ENCODE data around the gene TBCD.

The TBCD gene

GRCh38 chr17:82845163-82845807 is 93.4 kb downstream of the TBCD start:
- no peak for TF ChIP-seq CTCF (IDR thresholded peaks at IDR 0.05; ENCODE audit: low read depth, low read length)
- DNase-seq (ENCODE audit: extremely low read depth, low read depth): no peak

GRCh38 chr17:82846061-82846691 is 94.3 kb downstream of the TBCD start:
- no peak for TF ChIP-seq CTCF (IDR thresholded peaks at IDR 0.05; ENCODE audit: low read depth, low read length)
- no peak for DNase-seq (ENCODE audit: extremely low read depth, low read depth)

DNA sequence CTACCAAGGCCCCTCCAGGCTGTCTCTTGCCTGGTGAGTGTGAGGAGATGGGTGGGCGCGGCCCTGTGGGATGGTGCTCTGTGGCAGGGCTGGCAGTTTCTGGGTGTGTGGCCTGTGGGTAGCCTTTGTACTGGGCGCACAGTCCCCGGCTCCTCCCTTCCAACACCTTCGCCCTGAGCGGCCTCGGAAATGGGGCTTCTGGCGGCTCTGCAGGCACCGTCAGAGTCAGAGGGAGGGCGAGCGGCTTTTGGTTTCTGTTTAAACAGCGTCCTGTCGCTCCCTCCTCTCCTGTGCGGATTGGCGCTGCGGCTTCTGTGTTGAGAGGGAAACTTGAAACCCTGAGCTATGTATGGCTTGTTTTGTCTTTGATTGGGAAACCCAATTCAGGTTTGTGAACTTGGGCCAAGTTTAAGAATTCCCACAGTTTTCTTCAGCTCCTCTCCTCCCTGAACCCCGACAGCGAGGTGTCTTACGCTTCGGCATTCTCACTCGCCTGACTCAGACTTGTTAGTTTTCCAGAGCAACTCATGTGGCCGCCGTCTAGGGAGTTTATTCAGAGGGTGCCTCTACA is 96.2 kb downstream of the TBCD start:
- TF ChIP-seq CTCF (IDR thresholded peaks at IDR 0.05; ENCODE audit: low read depth, low read length): no peak
- no peak for DNase-seq (ENCODE audit: extremely low read depth, low read depth)

DNA sequence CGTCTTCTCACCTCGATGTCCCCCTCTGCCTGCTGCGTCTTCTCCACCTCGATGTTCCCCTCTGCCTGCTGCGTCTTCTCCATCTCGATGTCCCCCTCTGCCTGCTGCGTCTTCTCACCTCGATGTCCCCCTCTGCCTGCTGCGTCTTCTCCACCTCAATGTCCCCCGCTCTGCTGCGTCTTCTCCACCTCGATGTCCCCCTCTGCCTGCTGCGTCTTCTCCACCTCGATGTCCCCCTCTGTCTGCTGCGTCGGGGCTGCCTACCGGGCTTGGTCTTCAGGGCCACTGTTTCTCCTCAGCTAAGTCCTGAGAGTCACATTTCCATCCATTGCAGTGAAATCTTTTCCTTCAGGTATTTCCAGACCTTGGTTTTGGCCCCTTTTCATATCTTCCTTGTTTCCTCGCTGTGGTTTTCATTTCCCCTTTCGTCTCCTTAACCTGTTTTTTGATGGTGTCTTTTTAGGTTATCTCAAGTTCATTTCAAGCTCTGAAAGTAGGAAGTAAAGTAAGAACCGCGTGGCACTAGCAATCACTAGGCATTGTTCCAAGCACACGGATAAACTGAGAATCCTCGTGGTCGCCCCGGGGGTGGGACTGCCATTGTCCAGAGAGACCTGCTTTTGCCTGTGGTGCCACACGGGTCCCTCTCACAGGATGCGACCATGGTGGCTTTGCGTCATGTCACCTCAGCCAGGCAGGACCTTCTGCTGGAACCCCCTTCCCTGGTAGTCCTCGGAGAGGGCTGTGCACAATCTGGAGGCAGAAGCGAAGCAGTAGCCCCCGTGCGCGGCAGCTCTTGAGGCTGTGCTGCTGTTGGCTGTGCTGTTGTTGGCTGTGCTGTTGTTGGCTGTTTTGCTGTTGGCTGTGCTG is 97.4 kb downstream of the TBCD start:
- DNase-seq (ENCODE audit: extremely low read depth, low read depth): no peak
- no peak for TF ChIP-seq CTCF (IDR thresholded peaks at IDR 0.05; ENCODE audit: low read depth, low read length)

DNA sequence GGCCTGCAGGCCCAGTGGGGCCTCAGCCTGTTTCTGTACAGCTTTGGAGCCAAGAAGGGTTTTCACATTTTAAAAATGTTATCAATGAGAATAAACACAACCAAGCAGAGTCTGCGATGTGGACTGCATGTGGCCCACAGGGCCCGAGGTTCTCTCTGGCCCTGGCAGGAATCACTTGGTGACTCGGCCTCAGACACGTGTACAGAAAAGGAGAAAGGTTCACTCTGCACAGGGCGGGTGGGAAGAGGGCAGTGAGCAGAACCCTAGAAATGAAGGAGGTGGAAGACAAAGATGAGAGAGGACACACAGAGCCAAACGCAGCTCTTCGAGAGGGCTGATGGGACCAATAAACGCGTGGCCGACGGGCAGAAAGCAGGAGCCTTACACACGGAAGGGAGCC is 99.5 kb downstream of the TBCD start:
- no peak for DNase-seq (ENCODE audit: extremely low read depth, low read depth)
- TF ChIP-seq CTCF (IDR thresholded peaks at IDR 0.05; ENCODE audit: low read depth, low read length): no peak

DNA sequence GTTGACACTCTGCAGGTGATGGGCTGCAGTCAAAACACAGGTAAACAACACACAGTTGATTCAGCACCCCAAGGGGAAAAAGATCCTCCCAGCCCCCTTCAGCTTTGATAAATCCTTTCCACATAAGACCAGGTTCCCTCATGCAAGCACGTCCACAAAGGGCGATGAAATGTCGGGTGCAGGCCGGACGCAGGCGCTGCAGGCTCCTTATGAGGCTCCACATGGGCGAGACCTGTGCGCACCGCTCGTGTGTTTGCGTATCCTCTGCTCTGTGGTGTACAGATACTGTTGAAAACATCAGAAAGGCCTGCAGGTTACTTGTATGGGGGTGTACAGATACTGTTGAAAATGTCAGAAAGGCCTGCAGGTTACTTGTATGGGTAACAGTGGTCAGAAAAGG is 102.4 kb downstream of the TBCD start:
- no peak for TF ChIP-seq CTCF (IDR thresholded peaks at IDR 0.05; ENCODE audit: low read depth, low read length)
- no peak for DNase-seq (ENCODE audit: extremely low read depth, low read depth)

Measured in AG09319 (cell line).